PFSK-1 (cell line): ENCODE measurements around the gene MIOX.

Experiments used
- FOXP2 ChIP-seq: optimal IDR thresholded peaks from 2 replicates; pipeline ENCODE3; 2011; ENCODE audit warnings: borderline replicate concordance, control low read depth, inconsistent platforms; ENCODE audit not compliant: insufficient read depth; ENCODE audit errors: extremely low read length, extremely low read depth
- POLR2AphosphoS5 ChIP-seq: IDR thresholded peaks from 2 replicates; pipeline ENCODE4 v1.6.1; 2012; ENCODE audit warnings: low read depth, mild to moderate bottlenecking, control low read depth, low read length, moderate library complexity
- SIN3A ChIP-seq: IDR thresholded peaks from 2 replicates; pipeline ENCODE4 v1.6.1; 2012; ENCODE audit warnings: mild to moderate bottlenecking, low read length, moderate library complexity, borderline replicate concordance; ENCODE audit not compliant: insufficient read depth
- TAF1 ChIP-seq: IDR thresholded peaks from 2 replicates; pipeline ENCODE4 v1.6.1; 2012; ENCODE audit warnings: low read length, control low read depth, borderline replicate concordance; ENCODE audit not compliant: insufficient read depth
- TF ChIP-seq, protein P1 (sequence below), 2 experiments: IDR thresholded peaks; 2 replicates each; pipeline versions ENCODE4 v1.6.1 to v1.8.0; 2011 to 2012; ENCODE audit warnings: low read depth in 2 of 2, low read length in 2 of 2, control low read depth in 1 of 2, inconsistent platforms in 1 of 2, mild to moderate bottlenecking in 1 of 2, moderate library complexity in 1 of 2; ENCODE audit not compliant: insufficient read depth in 1 of 2

The MIOX gene

DNA sequence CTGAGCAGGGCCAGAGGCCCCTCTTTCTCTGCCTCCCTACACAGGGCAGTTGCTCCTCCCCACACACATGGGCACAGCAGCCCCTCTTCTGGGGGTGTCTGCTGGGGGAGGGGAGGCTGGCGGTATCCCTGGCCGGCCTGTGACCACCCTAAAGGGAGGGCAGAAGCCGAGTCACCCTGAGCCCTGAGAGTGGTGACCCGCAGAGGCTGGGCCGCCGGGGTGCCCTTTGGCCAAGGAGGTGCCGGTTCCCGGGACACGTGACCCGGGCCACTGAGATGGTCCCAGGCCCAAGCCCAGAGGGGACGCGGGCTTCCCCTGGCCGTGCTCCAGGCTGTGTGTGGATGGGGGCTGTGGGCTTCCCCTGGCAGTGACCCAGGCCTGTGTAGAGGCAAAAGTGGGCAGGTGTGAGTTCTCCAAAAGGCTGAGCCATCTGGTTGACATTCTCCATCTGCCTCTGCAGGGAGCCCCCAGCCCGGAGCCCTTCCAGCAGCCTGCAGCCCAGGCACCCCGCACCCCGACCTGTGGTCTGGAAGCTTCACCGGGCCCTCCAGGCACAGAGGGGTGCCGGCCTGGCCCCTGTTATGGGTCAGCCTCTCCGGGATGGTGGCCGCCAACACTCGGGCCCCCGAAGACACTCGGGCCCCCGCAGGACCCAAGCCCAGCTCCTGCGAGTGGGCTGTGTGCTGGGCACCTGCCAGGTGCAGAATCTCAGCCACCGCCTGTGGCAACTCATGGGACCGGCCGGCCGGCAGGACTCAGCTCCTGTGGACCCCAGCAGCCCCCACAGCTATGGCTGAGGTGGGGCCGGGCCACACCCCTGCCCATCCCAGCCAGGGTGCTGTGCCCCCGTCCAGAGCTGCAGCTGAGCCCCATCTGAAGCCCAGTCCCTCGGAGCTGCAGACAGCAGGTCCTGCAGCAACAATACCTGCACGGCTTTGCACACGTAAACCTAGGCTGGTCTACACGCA, 4.3 kb upstream of the MIOX start:
- no peak for TF ChIP-seq FOXP2
- TF ChIP-seq SIN3A, result no peak
- no peak for TF ChIP-seq POLR2AphosphoS5
- no peak for TF ChIP-seq TAF1
- TF ChIP-seq, protein P1, sequence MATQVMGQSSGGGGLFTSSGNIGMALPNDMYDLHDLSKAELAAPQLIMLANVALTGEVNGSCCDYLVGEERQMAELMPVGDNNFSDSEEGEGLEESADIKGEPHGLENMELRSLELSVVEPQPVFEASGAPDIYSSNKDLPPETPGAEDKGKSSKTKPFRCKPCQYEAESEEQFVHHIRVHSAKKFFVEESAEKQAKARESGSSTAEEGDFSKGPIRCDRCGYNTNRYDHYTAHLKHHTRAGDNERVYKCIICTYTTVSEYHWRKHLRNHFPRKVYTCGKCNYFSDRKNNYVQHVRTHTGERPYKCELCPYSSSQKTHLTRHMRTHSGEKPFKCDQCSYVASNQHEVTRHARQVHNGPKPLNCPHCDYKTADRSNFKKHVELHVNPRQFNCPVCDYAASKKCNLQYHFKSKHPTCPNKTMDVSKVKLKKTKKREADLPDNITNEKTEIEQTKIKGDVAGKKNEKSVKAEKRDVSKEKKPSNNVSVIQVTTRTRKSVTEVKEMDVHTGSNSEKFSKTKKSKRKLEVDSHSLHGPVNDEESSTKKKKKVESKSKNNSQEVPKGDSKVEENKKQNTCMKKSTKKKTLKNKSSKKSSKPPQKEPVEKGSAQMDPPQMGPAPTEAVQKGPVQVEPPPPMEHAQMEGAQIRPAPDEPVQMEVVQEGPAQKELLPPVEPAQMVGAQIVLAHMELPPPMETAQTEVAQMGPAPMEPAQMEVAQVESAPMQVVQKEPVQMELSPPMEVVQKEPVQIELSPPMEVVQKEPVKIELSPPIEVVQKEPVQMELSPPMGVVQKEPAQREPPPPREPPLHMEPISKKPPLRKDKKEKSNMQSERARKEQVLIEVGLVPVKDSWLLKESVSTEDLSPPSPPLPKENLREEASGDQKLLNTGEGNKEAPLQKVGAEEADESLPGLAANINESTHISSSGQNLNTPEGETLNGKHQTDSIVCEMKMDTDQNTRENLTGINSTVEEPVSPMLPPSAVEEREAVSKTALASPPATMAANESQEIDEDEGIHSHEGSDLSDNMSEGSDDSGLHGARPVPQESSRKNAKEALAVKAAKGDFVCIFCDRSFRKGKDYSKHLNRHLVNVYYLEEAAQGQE (IDR thresholded peaks at IDR 0.05; ENCODE audit: insufficient read depth in 1 of 2, low read depth in 2 of 2, low read length in 2 of 2), result no peak

DNA sequence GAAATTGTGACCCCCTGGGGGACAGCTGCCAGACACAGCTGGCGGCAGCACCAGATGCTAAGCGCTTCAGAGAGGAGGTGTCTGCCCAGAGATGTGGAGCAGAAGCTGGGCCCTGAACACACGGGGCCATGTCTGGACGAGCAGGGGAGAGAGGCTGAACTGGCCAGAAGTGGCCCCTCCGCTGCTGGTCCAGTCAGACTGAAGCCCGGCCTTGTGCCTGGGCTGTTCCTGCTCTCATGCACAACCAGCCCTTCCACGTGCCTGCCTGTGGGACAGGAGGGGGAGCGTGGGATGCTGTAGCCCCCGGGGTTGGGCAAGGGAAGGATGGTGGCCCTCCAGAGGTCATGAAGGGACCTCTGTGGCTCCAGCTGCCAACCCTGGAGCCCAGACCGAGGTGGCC, 3.6 kb upstream of the MIOX start:
- TF ChIP-seq, protein P1 (IDR thresholded peaks at IDR 0.05; ENCODE audit: insufficient read depth in 1 of 2, low read depth in 2 of 2, low read length in 2 of 2), result no peak
- TF ChIP-seq SIN3A (no peak), FOXP2 (no peak), POLR2AphosphoS5 (no peak), TAF1 (no peak)

DNA sequence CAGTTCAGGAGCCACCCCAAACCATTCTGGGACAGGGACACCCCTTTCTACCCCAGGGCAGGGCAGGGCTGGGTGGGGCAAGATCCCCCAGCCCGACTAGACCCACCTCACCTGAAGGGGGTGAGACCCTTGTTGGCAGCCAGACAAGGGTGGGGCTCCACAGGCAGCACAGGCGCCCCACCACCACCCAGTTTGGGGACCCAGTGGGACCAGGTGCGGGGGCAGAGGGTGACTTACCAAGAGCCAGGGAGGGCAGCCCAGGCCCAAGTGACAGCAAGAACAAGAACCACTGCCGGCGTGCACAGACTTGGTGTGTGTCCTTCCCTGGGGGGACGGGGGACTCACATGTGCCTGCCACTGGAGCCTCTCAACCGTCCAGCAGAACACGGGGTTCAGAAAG, 3.1 kb upstream of the MIOX start:
- TF ChIP-seq FOXP2, result no peak
- TF ChIP-seq SIN3A, result no peak
- TF ChIP-seq, protein P1 (IDR thresholded peaks at IDR 0.05; ENCODE audit: insufficient read depth in 1 of 2, low read depth in 2 of 2, low read length in 2 of 2), result no peak
- no peak for TF ChIP-seq TAF1
- no peak for TF ChIP-seq POLR2AphosphoS5

DNA sequence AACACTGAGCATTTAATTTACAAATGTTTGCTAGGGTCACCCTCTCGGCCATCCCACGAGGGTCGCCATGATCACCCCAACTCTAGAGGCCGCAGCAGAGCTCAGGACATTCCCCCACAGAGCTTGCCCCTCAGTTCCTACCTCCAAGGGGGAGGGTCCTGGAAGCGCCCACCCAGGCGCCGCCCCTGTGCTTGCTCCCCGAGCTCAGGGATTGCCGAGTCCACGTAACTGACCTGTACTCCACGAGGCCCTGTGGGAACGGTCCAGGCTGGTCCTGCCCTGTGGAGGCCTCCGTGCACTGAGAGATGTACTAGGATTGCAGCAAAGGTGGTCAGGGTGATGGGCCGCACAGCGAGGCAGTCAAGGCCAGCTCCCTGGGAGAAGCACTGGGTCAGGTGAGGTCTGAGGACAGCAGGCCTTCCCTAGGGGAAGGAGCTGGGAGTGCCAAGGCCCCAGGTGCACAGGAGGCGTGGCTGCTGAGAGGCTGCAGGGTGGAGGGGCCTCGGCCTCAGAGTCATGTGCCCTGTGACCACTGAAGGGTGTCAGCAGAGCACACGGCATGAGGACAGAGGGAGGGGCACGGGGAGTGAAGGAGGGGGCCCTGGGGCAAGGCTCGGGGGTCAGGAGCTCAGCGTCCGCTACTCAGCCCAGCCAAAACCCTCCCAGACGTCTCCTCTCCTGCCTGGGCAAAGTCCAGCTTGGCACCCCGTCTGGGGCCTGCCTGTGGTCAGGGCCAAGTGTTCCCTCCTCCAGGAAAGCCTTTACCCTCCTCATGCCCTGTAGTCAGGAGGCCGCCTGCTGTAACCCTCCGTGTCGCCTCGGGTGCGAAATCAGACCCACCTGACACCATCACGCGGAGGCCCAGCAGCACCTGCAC, 2.4 kb upstream of the MIOX start:
- no peak for TF ChIP-seq SIN3A
- no peak for TF ChIP-seq TAF1
- TF ChIP-seq FOXP2, result no peak
- TF ChIP-seq POLR2AphosphoS5, result no peak
- TF ChIP-seq, protein P1 (IDR thresholded peaks at IDR 0.05; ENCODE audit: insufficient read depth in 1 of 2, low read depth in 2 of 2, low read length in 2 of 2), result no peak
